ENCODE data around the gene MADD.

- no peak for TF ChIP-seq CTCF (IDR thresholded peaks at IDR 0.05; ENCODE audit: extremely low read depth in 1 of 2, insufficient read depth in 1 of 2, low read depth in 1 of 2, low read length in 2 of 2)
- no peak for TF ChIP-seq EZH2 (IDR thresholded peaks at IDR 0.05; ENCODE audit: borderline replicate concordance, low read depth, low read length, severe bottlenecking)
- no peak for TF ChIP-seq MAX (IDR thresholded peaks at IDR 0.05; ENCODE audit: insufficient read depth, insufficient read length)
- no peak for TF ChIP-seq JUN (IDR thresholded peaks at IDR 0.05; ENCODE audit: borderline replicate concordance, insufficient read depth, insufficient read length, low read depth)
- TF ChIP-seq FOS (IDR thresholded peaks at IDR 0.05; ENCODE audit: borderline replicate concordance, insufficient read depth, low read length): no peak
Observed at GRCh38 chr11:47229161-47229560, 40.8 kb upstream of the MADD start.

All from endothelial cell of umbilical vein (primary cell).